HG03469 (cell line): ENCODE results near the gene AFAP1L1.
"Not testable (repeated sequence)": the region's sequence is repeated elsewhere in the genome, so short reads cannot be mapped to it uniquely, and the experiment has no call there.

Experiments
- ATAC-seq: cut with Tn5 transposase; IDR thresholded peaks from one replicate; pipeline ENCODE4 v1.9.1; 2021; ENCODE audit warnings: mild to moderate bottlenecking, moderate library complexity, moderate number of reproducible peaks; ENCODE audit not compliant: unreplicated experiment

The AFAP1L1 gene

DNA sequence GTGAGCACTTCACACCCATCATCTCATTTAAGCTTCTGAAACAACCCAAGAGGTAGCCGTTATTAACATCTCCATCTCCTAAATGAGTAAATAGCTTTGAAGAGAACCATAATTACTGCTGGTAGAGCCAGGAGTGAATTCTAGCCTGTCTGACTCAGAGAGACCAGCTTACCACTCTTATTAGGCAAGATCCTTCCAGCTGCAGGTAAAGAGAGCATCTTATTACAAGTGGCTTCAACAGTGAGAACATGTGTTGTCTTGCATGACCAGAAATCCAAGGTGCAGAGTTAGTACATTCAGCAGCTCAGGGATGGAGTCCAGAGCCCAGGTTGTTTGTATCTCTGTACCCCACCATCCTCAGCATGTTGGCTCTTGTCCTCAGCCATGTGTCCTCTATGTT, 10.9 kb upstream of the AFAP1L1 start:
- ATAC-seq = no peak

DNA sequence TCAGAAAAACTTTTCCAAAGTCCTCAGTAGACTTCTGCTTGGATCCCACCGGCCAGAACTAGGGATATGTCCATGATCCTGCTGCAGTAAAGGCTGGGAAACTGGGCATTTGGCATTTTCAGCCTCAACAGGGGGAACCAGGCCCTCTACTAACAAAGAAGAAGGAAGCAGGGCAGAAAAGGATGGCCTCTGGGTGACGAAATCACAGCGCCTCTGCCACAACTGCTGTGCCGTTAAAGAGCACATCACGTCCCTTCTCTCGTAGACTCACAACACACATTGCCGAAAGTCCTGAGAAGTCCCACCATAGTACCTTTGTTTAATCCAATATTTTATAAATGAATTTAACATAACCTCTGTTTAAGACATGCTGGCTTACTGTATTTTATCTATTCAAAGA, 10.4 kb upstream of the AFAP1L1 start:
- no peak for ATAC-seq

DNA sequence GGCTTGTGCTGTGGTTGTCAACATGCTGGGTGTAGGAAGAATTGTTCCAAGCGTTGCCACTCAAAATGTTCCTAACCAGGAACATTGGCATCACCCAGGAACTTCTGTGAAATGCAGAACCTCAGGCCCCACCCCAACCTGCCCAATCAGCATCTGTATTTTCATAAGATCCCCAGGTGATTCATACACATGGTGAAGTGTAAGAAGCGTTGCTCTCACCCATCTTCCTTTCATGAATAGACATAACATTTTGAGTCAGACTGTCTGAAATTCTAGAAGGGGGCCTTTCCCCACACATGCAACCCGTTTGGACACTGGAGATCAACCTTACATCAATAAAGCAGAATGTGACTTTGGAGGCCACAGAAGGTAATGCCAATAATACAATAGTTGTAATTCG, 9.3 kb upstream of the AFAP1L1 start:
- no peak for ATAC-seq

DNA sequence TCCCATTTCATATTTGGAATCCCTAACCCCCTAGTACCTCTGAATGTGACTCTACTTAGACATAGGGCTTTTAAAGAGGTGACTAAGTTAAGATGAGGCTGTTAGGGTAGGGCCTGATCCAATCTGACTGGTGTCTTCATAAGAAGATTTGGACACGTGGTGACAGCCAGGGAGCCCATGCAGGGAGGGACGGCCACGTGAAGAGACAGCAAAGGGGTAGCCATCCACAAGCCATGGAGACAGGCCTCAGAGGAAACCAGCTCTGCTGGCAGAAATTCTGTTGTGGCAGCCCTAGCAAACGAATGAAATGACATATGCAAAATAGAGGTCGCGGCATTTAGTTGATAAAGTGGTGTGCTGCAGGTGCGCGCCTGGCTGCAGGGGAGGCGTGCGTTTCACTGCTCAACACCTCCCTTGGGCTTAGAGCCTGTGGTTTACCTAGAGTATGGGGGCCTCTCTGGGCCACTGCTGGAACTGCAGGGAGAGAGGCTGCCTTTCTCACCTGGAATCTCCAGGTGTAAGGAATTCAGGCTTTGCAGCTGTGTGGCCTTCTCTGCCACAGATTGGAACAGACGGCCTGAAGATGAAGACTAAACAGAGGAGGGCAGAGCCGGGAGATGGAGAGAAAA, 7.1 kb upstream of the AFAP1L1 start:
- peak; percentile 87 for ATAC-seq

DNA sequence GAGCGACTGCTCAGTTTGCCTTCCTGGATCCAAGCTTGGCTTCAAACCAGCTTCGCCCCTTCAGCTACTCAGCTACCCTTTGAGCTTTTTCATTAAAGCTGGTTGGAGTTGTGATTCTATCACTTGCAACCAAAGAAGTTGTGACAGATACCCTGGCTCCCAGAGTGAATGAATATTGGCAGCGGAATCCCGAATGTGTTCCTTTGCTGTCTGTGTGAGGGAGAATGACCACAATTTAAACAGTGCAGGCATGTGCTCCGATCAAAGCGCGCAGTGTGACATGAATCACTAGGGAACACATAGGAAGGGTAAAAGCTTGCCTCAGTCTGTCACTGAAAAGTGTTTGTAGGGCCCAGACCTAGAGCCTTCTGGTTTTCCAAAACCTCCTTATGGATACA, 6.6 kb upstream of the AFAP1L1 start:
- no peak for ATAC-seq

DNA sequence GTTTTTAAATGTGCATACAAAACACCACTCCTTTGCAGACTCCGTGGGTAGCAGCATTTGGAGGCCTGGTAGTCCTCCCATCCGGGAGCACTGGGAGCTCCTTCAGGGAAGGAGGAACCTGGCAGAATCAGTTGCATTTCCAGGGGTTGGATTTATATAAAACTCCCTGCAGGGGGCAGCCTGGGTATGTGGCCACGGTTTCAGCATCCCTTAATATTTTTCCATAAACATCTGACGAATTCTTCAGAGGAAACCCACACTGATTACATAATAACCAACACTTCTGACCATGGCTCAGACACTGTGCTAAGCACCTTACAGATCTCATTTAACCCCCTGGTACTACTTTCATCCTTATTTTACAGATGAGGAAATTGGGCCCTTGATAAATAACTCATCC, 6.1 kb upstream of the AFAP1L1 start:
- ATAC-seq = no peak

DNA sequence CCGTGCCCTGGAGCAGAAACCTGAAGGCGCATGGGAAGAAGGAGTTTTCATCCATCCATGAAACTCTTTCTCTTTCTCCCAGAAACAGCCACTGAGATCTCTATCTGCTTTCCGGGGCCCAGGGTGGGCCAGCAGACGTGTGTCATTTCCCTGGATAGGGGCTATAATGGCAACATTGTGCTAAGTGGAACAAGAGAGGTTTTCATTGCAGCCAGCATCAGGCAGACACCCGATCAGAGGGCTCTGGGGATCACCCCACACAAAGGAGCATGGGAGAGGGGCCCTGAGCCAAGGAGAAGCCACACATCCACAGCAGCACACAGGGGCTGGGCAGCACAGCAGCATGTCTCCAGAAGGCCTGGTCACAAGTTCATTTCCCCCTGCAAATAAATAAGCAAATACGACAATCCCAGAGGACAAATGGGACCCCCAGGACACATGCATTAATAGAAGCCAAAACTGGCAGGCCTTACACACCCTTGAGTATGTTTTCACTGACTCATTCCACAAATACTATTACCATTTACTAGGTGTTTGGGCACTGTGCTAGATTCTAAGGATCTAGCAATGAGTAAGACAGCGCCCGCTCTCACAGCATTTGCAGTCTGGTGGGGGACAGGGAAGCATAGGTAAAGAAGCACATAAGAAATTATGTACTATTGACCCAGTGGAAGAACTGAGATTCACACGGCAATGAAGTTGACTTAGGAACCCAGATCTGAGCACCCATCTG, 4.3 kb upstream of the AFAP1L1 start:
- no peak for ATAC-seq

DNA sequence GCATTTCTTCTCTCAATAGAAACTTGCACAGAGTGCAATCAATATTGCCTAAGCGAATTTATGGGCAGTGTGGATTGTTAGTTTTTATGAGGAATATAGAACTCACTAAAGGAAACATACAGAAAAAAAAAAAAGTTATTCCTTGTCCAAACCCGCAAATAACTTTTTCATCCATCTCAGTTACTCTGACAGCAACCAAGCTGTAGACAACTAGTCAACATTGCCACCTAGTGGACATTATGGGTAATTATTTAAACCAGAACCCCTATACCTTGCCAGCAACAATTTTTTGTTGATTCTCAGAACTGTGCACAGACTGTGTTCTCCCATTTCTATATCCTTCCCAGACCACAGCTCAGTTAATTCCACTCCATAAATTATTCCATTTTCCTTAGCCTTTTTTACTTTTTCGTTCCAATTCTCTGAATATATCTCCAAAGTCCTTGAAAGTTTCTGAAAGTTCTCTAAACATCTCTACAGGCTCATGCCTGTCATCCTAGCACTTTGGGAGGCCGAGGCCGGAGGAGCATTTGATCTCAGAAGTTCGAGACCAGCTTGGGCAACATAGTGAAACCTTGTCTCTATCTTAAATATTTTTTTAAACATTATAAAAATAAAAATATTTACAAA, 2.6 kb upstream of the AFAP1L1 start:
- ATAC-seq = no peak

DNA sequence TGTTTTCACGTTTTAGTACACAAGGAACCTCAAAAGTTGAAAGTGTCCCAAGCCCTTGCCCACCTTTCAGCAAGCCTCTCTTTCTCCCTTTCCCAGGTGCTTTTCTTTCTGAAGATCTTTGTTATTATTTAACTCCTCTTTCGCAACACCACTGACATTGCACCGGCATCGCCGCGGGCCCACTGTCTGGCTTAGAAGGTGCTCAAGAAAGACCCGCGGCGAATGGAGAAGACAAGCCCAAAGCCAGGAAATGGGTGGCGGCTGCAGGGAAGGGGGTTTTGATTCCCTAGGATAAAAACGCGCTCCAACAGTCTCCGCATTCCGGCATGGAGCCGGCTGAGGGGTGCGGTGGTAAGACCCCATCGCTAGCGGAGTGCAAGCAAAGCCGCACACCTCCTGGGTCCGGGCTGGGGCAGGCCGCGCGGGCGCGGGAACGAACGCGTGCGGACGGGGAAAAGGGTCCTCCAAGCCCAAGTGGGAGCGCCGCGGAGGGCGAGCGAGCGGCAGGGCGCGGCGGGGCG, 404 bp upstream of the AFAP1L1 start:
- no peak for ATAC-seq

DNA sequence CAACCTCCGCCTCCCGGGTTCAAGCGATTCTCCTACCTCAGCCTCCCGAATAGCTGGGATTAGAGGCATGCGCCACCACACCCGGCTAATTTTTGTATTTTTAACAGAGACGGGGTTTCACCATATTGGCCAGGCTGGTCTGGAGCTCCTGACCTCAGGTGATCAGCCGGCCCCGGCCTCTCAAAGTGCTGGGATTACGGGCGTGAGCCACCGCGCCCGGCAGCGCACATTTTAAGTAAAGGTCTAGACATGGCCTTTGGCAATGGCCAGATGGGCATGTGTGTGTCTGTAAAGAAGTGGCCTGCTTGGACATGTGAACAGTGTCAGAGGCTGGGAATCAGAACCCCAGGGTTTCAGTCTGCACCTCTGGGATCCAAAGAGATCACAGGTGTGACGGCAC, 1.1 kb downstream of the AFAP1L1 start:
- not testable (repeated sequence) for ATAC-seq

DNA sequence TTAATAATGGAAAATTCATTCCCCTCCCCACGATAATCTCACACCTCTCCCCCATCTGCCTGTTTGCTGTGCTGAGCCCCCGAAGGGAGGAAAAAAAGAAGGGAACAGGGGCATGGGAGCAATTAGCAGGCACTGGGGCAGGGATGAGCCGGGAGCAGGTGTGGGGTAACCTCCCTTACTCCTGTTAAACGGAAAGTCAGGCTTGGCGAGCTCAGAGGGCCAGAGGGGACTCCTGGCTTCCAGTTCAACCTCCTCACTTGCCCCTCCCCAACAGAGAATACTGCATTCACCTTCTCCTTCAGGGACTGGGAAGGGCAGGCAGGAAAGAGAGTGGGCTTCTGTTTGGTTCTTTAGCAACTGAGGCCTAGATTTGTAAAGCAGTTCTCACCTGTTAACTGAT, 1.6 kb downstream of the AFAP1L1 start:
- ATAC-seq = no peak

DNA sequence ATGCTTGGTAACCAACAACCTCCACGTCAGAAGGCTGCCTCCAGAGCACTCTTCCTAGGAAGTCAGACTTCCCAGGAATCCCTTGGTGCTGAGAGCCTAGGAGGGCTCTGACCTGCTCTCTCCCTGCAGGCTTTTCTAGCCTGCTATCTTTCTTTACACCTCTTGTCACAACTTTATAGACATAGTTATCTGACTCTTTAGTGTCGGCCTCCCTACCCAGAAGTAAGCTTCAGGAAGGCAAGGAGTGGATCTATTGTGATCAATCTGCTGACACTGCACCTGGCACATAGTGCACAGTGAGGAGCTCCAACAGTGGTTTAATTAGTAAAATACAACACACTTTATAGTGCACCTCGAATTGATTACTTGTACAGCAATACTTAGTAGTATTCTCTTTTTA, 2.3 kb downstream of the AFAP1L1 start:
- ATAC-seq = no peak

DNA sequence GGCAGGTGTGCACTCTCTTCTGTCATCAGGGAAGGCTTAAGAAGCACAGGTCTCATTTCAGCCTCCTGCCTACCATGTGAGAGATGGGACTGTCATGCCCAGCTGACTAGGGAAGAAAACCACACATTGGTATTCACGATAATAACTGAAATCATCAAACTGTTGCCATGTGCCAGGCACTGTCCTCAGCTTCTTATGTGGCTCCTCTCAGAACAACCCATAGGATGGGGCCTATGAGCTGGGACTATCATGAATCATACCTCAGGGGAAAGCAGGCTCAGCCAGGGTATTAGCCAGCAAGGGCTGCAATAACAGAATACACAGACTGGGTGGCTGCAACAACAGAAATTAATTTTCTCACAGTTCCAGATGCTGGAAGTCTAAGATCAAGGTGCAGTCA, 3.3 kb downstream of the AFAP1L1 start:
- no peak for ATAC-seq

DNA sequence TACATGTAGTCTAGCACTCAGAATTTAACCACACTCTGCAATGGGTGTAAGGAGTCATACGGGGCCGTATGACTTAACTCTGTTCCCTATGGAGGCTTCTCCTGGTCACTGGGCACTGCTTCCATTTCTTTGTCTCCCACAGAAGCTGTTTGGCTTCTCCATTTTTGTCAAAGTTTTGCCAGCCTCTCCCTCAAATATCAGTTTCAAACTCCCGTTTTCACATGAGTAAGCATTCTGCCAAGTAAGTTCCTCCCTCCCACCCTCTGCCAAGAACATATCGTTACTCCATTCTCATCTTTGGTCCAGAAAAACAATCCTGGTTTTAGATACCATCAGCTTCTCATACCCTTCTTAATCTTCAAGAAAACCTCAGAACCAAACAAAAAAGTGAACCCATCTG, 6.1 kb downstream of the AFAP1L1 start:
- ATAC-seq = no peak

DNA sequence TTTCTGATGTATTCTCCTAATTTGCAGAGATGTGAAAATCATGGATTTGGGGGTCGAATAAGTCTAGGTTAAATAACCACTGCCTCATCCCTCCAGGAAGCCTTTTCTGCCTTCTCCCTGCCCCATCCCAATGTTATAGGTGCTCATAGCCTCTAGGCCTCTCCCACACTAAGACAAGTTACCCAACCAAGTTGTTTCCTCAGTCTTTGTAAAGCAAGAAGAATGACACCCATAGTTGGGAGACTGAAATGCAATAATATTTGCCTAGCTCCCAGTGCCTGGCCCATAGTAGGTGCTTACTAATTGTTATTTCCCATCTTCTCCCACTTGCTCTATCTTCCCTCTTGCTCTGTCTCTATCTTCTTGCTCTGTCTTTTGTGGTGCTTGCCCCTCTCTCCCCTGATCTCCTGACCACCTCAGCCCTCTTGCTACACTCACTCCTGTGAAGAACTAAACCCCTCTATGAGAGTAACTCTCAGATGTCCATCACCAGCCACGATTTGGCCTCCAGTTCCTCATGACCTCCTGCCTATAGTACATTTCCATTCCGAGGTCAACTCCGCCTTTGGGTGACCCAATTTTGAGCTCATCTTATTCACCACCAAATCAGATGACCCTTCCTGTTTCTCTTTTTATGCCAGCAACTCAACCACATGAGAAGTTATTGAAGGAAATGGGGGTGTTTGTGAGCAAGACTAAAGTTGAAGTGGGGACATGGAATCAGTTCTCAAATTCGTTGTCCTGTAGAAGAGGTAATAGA, 7.0 kb downstream of the AFAP1L1 start:
- no peak for ATAC-seq

DNA sequence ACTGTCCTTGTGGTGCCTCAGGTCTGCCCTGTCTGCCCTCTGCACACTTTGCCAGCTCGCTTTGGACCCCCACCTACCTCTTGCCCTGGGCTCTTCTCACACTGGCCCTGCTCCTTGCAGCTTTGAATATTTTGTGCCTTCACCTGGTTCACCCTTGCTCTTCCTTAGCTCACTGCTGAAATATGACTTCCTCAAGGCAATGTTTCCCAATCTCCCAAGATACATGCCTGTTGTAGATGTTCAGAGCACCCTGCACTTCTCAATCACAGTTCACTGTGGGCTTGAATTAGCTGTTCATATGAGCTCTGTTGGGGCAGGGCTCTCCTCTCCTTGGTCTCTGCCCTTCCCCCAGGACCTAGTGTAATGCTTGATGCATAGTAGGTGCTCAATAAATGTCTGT, 8.0 kb downstream of the AFAP1L1 start:
- no peak for ATAC-seq

DNA sequence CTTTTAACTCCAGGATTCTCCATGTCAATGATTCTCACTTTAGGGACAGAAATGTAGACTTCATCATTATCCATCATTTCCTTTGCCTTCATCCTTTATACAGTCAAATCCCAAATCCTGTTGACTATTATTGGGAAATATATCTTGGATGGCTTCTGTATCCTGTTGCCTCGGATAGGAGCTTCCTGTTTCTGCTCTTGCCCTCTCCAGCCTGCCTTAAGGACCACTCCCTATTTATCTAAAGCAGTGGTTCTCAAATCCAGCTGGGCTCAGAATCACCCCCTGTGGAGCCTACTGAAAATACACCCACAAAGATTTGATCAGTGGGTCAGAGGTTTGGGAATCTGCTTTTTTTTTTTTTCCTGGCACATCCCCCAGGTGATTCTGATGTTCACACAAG, 8.5 kb downstream of the AFAP1L1 start:
- no peak for ATAC-seq

DNA sequence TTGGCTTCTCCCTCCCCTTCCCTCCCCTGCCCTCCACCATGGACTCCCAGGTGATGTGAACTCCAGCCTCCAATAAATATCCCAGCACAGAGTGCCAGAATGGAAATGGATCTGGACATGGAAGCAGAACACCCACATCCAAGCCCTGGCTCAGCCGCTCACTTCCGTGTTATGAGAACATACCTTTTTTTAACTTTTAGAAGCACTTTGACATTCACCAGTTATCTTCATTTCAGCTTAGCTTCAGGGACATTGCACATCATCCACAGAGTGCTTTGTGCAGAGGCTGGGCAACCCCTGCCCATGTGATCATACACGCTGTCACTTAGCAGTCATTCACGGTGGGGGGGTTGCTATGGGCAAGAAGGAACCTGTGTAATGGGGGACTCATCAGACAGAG, 9.1 kb downstream of the AFAP1L1 start:
- ATAC-seq = no peak

DNA sequence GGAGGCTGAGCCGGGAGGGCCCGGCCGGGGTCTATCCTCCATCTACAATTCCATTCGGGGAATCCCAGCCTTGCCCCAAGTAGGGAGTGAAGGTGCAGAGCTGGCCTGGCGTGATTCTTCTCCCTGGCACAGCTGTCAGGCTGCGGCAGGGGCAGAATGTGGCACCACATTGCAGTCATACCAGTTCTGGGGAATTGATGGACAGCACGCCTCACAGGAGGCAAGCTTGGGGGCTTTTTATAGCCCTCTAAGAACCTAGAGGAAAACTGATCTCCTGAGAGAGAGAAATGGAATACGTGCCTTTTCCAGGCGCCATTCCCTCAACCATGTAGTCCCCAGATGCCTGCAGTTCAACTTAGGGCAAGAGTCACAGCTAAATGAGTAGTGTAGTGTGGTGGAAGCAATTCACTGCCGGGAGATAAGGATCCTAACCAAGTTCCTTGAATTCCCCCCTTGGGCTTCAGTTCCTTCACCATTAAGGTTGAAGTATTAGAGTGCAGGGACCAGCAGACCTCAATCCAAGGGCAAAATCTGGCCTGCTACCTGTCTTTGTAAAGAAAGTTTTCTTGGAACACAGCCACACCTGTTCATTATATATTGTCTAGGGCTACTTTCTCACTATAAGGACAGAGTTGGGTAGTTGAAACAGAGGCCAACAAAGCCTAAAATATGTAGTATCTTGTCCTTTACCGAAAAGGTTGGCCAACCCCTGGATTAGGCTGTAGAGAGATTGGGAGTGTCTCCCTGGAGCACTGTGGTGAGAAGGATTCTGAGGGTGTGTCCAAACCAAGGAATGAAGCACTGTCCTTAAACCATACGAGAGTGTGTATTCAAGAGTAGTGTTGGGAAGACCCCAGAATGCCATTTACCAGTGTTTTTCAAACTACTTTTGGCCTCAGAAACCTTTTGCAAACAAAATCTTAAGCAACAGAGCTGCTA, 10.6 kb downstream of the AFAP1L1 start:
- ATAC-seq = no peak

DNA sequence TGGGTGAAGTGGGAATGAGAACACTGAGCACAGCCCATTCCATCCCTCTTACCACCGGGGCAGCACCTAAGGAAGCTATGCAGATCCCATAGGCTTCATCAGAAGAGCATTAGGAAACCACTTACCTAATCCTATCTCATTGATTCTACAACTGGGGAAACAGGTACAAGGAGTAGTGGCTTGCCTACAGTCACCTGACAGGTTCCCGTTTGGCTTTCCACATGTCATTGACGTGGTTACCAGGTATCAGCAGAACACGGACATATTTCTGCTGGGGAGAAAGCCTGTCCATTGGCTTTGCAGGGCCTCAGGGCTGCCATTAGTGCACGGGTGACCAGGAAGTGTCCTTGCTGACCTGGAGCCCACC, 11.3 kb downstream of the AFAP1L1 start:
- no peak for ATAC-seq
